GM13977 (cell line): ENCODE data around the gene SLC38A5.
A peak's percentile ranks its signal among the peaks of the same experiment; 100 is the strongest.

Experiments used
- DNase-seq: peaks from one replicate; pipeline ENCODE4 v3.0.0; 2012; ENCODE audit warnings: low spot score
- in situ Hi-C: fragments of 300-500 bp; cut with MboI; formaldehyde crosslinking; loops from one replicate; pipeline ENCODE4 v1.12.0; 2022; ENCODE audit warnings: low sequenced_read_pairs, low pct_unique_long_range_greater_than_20kb, mixed read lengths, inconsistent platforms; ENCODE audit not compliant: unreplicated experiment
- TF ChIP-seq, protein P1 (sequence below): IDR thresholded peaks from 2 replicates; pipeline ENCODE4 v1.5.1; 2012; ENCODE audit warnings: mild to moderate bottlenecking, control low read depth; ENCODE audit not compliant: insufficient read depth; ENCODE audit errors: extremely low read depth, missing control alignments

The SLC38A5 gene

DNA sequence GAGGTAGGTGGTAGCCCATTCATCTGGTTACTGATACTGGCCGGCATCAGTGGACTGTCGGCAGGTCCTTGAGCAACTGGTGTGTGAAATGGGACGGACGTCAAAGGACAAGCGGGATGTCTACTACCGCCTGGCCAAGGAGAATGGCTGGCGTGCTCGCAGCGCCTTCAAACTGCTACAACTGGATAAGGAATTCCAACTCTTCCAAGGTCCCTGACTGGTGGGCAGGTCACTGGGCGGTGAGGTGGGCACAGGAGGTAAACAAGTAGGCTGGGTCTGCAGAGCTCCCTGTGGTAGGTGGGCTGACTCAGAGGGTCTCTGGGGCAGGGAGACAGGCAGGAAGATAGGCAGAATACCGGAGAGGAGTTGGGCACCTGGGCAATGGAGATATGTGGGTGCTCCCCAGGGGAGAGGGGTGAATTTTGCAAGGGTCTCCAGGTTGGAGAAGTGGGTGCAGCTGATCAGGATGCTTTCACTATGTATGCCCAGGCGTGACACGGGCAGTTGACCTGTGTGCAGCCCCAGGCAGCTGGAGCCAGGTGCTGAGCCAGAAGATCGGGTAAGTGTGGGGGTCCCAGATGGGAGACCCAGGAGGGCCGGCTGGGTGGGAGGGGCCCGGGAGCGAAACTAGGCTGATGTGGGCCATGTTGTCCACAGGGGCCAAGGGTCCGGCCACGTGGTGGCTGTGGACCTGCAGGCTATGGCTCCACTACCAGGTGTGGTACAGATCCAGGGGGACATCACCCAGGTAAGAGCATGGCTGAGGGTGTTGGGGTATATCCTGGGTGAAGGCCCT lies 8.1 kb upstream of the SLC38A5 start:
- TF ChIP-seq, protein P1, sequence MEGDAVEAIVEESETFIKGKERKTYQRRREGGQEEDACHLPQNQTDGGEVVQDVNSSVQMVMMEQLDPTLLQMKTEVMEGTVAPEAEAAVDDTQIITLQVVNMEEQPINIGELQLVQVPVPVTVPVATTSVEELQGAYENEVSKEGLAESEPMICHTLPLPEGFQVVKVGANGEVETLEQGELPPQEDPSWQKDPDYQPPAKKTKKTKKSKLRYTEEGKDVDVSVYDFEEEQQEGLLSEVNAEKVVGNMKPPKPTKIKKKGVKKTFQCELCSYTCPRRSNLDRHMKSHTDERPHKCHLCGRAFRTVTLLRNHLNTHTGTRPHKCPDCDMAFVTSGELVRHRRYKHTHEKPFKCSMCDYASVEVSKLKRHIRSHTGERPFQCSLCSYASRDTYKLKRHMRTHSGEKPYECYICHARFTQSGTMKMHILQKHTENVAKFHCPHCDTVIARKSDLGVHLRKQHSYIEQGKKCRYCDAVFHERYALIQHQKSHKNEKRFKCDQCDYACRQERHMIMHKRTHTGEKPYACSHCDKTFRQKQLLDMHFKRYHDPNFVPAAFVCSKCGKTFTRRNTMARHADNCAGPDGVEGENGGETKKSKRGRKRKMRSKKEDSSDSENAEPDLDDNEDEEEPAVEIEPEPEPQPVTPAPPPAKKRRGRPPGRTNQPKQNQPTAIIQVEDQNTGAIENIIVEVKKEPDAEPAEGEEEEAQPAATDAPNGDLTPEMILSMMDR, result no peak

DNA sequence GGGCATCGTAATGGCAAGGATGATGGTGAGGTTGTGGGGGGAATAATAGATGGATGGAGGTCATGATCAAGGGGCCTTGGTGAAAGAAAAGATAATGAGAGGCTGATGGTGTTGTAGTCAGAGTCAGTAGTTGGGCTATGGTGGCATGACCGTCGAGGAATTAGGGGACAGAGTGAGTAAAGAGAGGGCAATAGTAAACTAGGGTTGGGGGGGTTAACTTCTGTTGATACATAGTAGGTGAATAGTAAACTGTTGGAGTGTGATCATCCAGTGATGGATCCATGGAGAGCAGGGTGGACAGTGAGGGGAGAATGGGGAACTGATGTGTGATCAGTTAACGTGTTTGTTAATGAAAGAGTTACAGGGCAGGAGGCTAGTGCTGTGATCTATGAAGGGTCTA lies 6.9 kb upstream of the SLC38A5 start:
- in situ Hi-C loops, result loop anchor here (25.0 kb wide), 1 partner anchor 390 kb away; no protein-coding TSS in a partner anchor
- DNase-seq, result no peak
- TF ChIP-seq, protein P1, result no peak

More for the DNA sequence above, 8.1 kb upstream of the SLC38A5 start:
- DNase-seq, result no peak
- in situ Hi-C loops, result loop anchor here (25.0 kb wide), 1 partner anchor 391 kb away; no protein-coding TSS in a partner anchor

DNA sequence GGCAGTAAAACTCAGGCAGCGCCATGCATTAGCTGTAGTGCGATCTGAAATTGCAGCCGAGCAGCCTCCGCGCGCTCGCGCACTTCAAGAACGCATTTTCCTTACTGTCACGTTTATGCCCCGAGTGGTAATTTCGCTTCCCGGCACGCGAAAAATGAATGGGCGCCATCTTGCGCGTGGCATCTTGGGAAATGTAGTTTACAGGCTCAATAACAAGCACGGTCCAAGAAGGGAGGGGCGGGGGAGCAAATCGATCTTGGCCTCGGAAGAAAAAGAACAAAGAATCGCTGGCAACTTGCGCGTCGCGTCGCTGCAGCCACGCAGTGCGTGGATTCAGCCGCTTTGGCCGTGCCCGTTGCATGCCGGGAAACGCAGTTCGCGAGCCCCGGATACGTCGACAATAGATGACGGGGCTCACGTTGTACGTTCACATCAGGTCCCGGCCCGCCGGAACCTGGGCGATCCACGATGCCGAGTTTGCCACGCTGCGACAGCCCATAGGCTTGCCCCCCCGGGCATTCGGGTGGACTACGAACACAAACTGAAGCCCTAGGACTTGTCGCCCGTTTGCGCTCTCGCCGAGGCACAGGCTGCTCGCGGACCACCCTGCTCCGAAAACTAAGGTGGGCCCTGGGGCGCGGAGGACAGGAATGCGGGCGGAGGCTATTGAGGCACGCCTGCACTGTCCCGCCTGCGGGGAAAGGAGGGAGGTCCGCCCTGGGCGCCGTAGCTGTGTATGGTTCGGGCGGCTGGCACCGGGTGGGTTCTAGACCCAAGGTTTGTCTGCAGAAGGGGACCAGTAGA lies 5.9 kb upstream of the SLC38A5 start, which contains the start of gene FTSJ1:
Gene FTSJ1, plus strand, starts transcription at position 426 of the 804 bp plus-strand sequence. CDS start 1,849 bp downstream, outside the sequence.
- DNase-seq, result peak; percentile 83
- in situ Hi-C loops, result loop anchor here (25.0 kb wide), 1 partner anchor 389 kb away; no protein-coding TSS in a partner anchor
- TF ChIP-seq, protein P1, result no peak

DNA sequence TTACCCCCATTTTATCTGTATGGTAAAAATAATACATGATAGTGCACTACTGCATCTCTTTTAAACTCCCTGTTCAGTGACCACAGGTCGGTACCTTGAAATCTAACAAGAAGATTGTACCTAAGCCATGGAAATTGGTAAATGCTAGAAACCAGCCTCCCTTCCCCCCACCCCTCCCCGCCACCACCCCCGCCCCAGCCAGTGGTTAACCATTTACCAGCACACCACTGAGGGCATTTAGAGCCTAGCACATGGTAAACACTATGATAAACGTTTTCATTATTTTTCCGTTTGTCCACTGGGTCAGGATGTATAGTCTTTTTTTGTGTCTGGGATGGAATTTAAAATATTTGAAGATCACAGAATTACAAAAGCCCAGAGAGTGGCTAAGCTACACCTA lies 5.2 kb upstream of the SLC38A5 start:
- no peak for DNase-seq
- TF ChIP-seq, protein P1, result no peak
- in situ Hi-C loops, result loop anchor here (25.0 kb wide), 1 partner anchor 388 kb away; no protein-coding TSS in a partner anchor

DNA sequence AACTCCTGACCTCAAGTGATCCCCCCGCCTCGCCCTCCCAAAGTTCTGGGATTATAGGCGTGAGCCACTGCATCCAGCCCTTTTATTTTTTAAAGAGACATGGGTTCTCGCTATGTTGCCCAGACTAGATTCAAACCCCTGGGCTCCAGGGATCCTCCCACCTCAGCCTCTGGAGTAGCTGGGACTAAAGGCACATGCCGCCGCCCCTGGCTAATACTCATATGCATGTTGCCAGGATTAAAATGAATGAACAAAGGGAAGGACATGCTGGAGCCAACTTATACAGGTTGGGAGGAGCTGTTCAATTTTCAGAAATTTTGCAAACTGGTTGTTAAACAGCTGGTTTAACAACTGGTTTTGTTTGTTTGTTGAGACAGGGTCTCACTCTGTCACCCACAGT lies 4.5 kb upstream of the SLC38A5 start:
- in situ Hi-C loops, result no loop called here
- no peak for DNase-seq
- TF ChIP-seq, protein P1, result no peak

DNA sequence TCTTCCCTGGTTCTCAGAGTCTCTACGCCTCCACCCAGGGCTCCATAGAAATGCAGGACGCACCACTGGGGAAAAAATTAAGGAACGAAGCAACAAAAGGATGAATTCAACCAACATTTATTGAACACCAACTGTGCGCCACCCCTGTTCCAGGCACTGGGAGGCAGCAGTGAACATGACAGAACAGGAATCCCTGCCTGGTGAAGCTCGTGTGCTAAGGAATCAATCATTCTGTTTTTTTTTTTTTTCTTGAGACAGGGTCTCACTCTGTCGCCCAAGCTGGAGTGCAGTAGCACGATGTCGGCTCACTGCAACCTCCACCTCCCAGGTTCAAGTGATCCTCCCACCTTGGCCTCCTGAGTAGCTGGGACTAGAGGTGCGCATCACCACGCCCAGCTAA lies 4.1 kb upstream of the SLC38A5 start:
- TF ChIP-seq, protein P1, result peak; percentile 52
- no peak for DNase-seq
- in situ Hi-C loops, result no loop called here
